Hepatocyte (in vitro differentiated cells): ENCODE results near the gene PEX26.

ENCODE experiments used
- CTCF ChIP-seq: fragments of 200-600 bp; sonication (generic); IDR thresholded peaks from 2 replicates; pipeline ENCODE4 v1.5.1; 2016; ENCODE audit warnings: antibody characterized with exemption, mild to moderate bottlenecking; ENCODE audit not compliant: poor library complexity
- EZH2phosphoT487 ChIP-seq: fragments of 200-600 bp; sonication (generic); IDR thresholded peaks from one replicate; pipeline ENCODE4 v1.6.1; 2018; ENCODE audit warnings: antibody characterized with exemption, mild to moderate bottlenecking, low read depth, moderate library complexity; ENCODE audit not compliant: unreplicated experiment, severe bottlenecking

DNA sequence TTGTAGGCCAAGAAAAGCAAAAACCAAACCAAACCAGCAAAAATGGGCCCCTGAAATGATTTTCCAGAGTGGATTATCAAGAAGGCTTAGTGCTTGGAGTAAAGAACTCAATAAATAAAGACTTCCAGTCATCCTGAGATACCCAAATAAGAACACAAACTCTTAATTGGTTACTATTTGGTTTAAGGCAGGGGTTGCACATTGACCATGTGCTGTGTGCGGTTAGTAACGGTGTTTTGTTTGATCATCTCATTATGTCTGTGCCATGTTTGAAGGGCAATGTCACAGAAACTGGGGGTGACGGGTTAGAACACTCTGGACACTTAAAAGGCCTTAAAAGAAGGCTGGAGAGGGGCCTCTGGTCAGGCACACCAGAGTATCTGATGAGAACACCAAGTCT lies 43.7 kb upstream of the PEX26 start:
- TF ChIP-seq CTCF (no peak), EZH2phosphoT487 (no peak)
